Glomerular endothelial cell (primary cell): ENCODE data around the gene SPOCK1. TPM values are rescaled to one million over a fixed set of nuclear protein-coding genes. Genes with fewer than 3 reads are reported as not detected.

Source experiments
- DNase-seq: peaks from one replicate; pipeline ENCODE4 v3.0.0-alpha.2; 2011; ENCODE audit warnings: low read depth, low spot score; ENCODE audit errors: extremely low read depth
- total RNA-seq: library from RNA; depleted of rRNA; stranded (reverse); fragments of >200 nt; gene quantifications from 2 replicates; pipeline ENCODE4 v1.2.3, GENCODE V29; 2015

Gene SPOCK1
- total RNA-seq, 1 donor from 2014 or later, result 24.4 TPM

DNA sequence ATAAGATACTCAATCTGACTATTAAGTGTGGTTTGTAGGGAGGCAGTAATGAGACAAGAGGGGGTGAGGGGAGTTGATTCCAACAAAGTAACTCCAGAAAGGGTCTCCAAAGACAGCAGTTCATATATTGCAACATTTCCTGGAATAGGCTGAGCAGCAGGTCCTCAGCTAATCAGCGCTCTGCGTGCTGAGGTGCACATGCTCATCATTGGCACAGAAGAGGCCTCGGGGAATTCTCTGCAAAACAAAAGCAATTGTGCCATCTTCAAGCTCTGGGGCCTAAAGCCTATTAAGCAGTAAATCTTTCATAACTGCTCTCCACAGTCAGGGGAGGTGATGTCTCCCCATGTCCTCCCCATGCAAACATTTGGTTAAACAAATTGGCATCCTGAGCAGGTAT lies 357.3 kb downstream of the SPOCK1 start:
- no peak for DNase-seq

DNA sequence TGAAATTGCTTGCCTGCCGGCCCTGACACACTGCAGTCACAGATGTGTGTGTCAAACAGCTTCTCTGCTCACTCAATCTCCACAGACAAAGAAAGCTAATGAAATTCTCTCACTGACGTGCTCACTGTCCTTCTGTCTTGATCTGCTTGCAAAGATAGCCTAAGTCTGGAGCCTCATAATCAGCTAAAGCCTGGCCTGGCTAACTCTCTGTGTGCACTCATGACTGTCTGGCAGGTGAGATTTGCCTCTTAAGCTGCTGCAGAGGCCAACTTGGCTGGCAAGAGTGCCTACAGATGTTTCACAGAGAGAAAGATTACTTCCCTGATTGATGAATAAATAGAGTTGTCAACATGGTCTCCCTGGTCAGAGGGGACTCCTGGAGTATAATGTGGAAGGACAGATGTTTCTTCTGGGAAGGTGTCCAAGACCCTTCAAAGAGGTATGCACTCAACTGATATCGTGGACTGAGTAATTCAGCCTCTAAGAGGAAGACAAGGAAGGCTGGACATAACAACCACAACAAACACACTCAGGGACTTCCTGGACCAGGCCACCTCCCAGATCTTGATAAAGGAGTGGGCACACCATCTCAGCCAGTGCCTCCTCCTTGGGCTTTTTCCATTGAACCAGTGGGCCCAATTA lies 362.0 kb downstream of the SPOCK1 start:
- DNase-seq, result no peak

DNA sequence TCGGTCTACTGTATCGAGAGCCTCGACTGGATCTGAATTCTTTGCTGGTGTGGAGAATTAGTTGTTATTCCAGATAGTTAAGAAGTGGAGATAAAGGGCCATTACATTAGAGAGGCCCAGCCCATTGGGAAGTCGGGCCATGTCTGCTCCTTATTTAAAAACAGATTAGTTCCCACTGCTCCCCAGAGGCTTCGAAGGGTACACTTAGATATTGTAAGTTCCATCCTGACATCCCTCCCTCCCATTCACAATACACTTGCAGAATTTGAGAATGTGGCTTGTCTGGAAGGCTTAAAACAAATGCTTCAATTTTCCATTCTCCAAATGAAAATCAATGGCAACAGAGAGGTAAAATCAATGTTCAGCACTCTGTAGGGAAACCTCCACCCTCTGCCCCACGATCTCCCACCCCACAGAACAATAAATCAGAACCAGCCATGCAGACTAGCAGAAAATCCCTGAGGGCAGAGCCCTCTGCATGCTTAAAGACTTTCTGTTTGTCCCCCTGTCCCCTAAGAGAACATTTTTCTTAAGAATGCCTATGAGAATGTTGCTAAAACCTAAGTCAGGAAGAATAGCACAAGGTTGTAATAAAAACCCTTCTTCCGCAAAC lies 364.1 kb downstream of the SPOCK1 start:
- no peak for DNase-seq

DNA sequence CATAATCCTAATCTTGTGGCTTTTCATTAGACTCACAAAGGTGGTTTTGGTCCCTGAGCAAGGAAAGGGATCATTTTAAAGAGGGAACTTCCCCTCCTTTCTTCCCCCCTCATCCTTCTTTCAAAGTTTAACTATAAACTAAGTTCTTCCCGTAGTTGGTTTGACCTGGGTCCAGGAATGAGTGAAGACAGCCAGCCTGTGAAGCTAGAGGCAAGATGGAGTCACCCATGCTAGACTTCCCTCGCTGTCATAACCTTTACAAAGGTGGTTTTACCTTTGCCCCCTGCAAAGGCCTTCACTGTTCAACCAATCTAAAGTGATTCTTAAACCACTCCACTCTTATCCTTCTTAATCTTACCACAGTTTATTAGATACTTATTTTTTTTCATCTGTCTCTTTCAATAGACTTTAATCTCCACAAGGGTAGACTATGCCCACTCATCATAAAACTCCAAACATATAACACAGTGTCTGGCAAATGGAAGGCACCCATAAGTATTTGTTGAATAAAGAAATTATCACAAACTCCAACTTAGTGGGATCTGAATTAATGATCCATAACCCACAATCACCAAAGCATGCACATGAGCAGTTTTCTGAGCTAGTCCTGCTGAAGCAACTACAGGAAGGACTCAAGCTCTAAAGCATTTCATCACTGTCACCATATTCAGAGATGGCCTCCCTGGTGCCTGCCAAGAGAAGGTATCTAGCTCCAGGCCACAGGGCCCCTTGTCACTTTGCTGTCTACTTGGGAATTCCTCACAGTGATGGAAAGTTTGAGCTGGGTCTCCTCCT lies 369.0 kb downstream of the SPOCK1 start:
- DNase-seq, result no peak

- no peak for DNase-seq
Measured at GRCh38 chr5:137128012-137128411, 371.1 kb downstream of the SPOCK1 start.

- no peak for DNase-seq
Measured at GRCh38 chr5:137126829-137127228, 372.3 kb downstream of the SPOCK1 start.

GRCh38 chr5:137122558-137122957 lies 376.6 kb downstream of the SPOCK1 start:
- no peak for DNase-seq

- no peak for DNase-seq
Measured at GRCh38 chr5:137122075-137122474, 377.1 kb downstream of the SPOCK1 start.

GRCh38 chr5:137119321-137119720 lies 379.8 kb downstream of the SPOCK1 start:
- no peak for DNase-seq

- no peak for DNase-seq
Measured at GRCh38 chr5:137118629-137119028, 380.5 kb downstream of the SPOCK1 start.

- DNase-seq, result no peak
Measured at GRCh38 chr5:137115152-137115551, 384.0 kb downstream of the SPOCK1 start.

- DNase-seq, result no peak
Measured at GRCh38 chr5:137114529-137114928, 384.6 kb downstream of the SPOCK1 start.

GRCh38 chr5:137113939-137114338 lies 385.2 kb downstream of the SPOCK1 start:
- no peak for DNase-seq

DNA sequence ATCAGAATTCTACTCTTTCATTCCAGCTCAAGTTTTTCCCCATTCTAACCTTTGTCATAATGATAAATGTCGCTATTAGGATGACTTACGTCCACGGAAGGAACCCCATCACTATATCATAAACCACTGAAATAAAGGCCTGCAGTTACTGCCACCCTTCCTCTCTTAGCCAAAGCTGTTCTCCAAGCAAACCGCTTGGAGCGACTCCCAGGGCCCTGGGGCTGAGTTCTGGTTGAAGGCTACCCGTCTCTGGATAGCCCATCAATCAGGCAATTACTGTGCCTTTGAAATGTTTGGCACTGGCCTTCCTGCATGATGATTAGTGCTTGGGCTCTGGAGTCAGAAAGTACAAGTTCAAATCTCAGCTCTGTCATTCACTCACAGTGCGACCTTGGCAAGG lies 386.0 kb downstream of the SPOCK1 start:
- DNase-seq, result no peak

- DNase-seq, result no peak
Measured at GRCh38 chr5:137105351-137106035, 393.6 kb downstream of the SPOCK1 start.

- DNase-seq, result no peak
Measured at GRCh38 chr5:137101544-137101943, 397.6 kb downstream of the SPOCK1 start.

GRCh38 chr5:137099651-137100050 lies 399.5 kb downstream of the SPOCK1 start:
- no peak for DNase-seq

GRCh38 chr5:137098663-137099062 lies 400.5 kb downstream of the SPOCK1 start:
- no peak for DNase-seq

DNA sequence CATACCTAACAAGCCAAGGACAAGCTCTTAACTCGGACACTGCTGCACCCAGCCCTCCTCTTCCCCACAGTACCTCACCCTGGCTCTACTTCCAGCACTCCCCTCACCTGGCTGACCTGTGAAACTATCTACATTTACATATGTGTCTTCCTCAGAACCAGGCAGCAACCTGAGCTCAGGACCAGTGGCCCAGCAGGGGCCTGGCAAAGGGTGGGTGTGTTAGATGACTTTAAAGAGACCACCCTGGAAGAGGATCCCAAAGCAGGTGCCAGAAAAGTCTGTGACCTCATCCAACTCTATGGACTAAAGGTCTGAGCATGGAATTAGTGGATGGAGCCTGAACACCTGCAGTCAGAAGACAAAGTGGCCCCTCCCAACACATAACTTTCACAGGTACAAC lies 400.9 kb downstream of the SPOCK1 start:
- DNase-seq, result no peak

- DNase-seq, result no peak
Measured at GRCh38 chr5:137097203-137097602, 401.9 kb downstream of the SPOCK1 start.
